VCaP (cell line): ENCODE results near the gene CSAG1.
"Not testable (repeated sequence)": the region's sequence is repeated elsewhere in the genome, so short reads cannot be mapped to it uniquely, and the experiment has no call there.

Experiments used
- H3K27ac ChIP-seq: fragments of 450-650 bp; 2 replicates; pipeline ENCODE4 v1.5.1; 2017
- CTCF ChIP-seq: fragments of 450-650 bp; conservative IDR thresholded peaks from 2 replicates; pipeline ENCODE4 v1.5.1; 2017; ENCODE audit warnings: mild to moderate bottlenecking, moderate library complexity

Gene CSAG1

GRCh38 chrX:152735101-152735500, 1.6 kb upstream of the CSAG1 start:
- H3K27ac ChIP-seq = no peak overlapping the region
- no peak for TF ChIP-seq CTCF

GRCh38 chrX:152734143-152734858, 780 bp upstream of the CSAG1 start:
- H3K27ac ChIP-seq = not testable (repeated sequence)

GRCh38 chrX:152725409-152725808, 8.1 kb downstream of the CSAG1 start:
- TF ChIP-seq CTCF = no peak

GRCh38 chrX:152713815-152714787, 19.4 kb downstream of the CSAG1 start, which contains the start of gene MAGEA2B:
MAGEA2B (plus strand) TSS chrX:152714628; CDS start chrX:152717107, 2,479 bp downstream.
- not testable (repeated sequence) for H3K27ac ChIP-seq

More at GRCh38 chrX:152725409-152725808, 8.1 kb downstream of the CSAG1 start:
- no peak overlapping the region for H3K27ac ChIP-seq

- H3K27ac ChIP-seq = not testable (repeated sequence)
These were observed 20.3 kb downstream of the CSAG1 start for GRCh38 chrX:152713195-152713594.

GRCh38 chrX:152709173-152709572, 24.3 kb downstream of the CSAG1 start, which contains the start of gene CSAG2:
CSAG2 (minus strand) TSS chrX:152709273; CDS start chrX:152709112, 161 bp downstream.
- H3K27ac ChIP-seq = not testable (repeated sequence)

GRCh38 chrX:152706500-152706899, 27.0 kb downstream of the CSAG1 start:
- H3K27ac ChIP-seq = not testable (repeated sequence)

- H3K27ac ChIP-seq = not testable (repeated sequence)
These were observed 33.1 kb downstream of the CSAG1 start for GRCh38 chrX:152700390-152700789.

- H3K27ac ChIP-seq = not testable (repeated sequence)
These were observed 35.3 kb downstream of the CSAG1 start, which contains the start of gene MAGEA3 for GRCh38 chrX:152697952-152698931. MAGEA3 (plus strand) TSS chrX:152698794; CDS start chrX:152700833, 2,039 bp downstream.

GRCh38 chrX:152681012-152681411, 52.5 kb downstream of the CSAG1 start:
- not testable (repeated sequence) for H3K27ac ChIP-seq
